Measurements from ENCODE around the gene CAPN10. TPM values are rescaled to one million over a fixed set of nuclear protein-coding genes. Genes with fewer than 3 reads are reported as not detected.

The CAPN10 gene
- total RNA-seq, 1 experiment from 2014 or later = 47.4 TPM

- peak; percentile 79 for DNase-seq
- Histone ChIP-seq H4K20me1 (ENCODE audit: control insufficient read depth, insufficient read depth, insufficient read length) (no peaks in the 10 kb centered on the region), H4K5ac (ENCODE audit: insufficient read length, low read depth, low read length) (no peak overlapping the region), H3K18ac (ENCODE audit: insufficient read length, low read depth, low read length) (no peak overlapping the region), H3K4ac (ENCODE audit: low read depth, low read length) (no peak overlapping the region), H3K9ac (ENCODE audit: extremely low read depth, insufficient read length, low read length) (no peak overlapping the region), H3K4me1 (ENCODE audit: insufficient read depth, low read length) (no peaks in the 10 kb centered on the region), H3K56ac (ENCODE audit: insufficient read length, low read depth, low read length) (no peak overlapping the region), H2BK120ac (ENCODE audit: low read depth, low read length, poor library complexity, severe bottlenecking) (no peak overlapping the region), H3K27ac (ENCODE audit: insufficient read length, low read depth, low read length) (no peak overlapping the region), H3K23ac (ENCODE audit: insufficient read length, low read depth, low read length) (no peak overlapping the region), H3K9me3 (ENCODE audit: control insufficient read depth, low read depth, low read length) (no peaks in the 10 kb centered on the region), H4K91ac (ENCODE audit: insufficient read length, low read depth, low read length) (no peak overlapping the region), H4K8ac (replicated peaks; ENCODE audit: insufficient read length, low read depth, low read length) (no peak overlapping the region), H3K27me3 (ENCODE audit: insufficient read depth, low read length) (no peaks in the 10 kb centered on the region), H2BK5ac (ENCODE audit: insufficient read length, low read length) (no peak overlapping the region), H2AFZ (ENCODE audit: low read length) (no peak overlapping the region), H3K4me2 (ENCODE audit: insufficient read depth, insufficient read length, low read length) (no peak overlapping the region), H3T11ph (ENCODE audit: low read length) (no peak overlapping the region), H2BK15ac (ENCODE audit: low read depth, low read length) (no peak overlapping the region), H3K14ac (ENCODE audit: insufficient read depth, low read length) (no peak overlapping the region), H2BK12ac (ENCODE audit: insufficient read length, low read depth, low read length) (no peak overlapping the region), H3K79me2 (ENCODE audit: insufficient read depth, low read length) (no peaks in the 10 kb centered on the region), H3K23me2 (ENCODE audit: insufficient read length, low read depth, low read length, poor library complexity, severe bottlenecking) (no peaks in the 10 kb centered on the region), H2BK20ac (ENCODE audit: low read depth, low read length, poor library complexity, severe bottlenecking) (no peak overlapping the region), H2AK5ac (ENCODE audit: insufficient read length, low read length) (no peak overlapping the region), H3K79me1 (ENCODE audit: insufficient read depth, low read depth, low read length, poor library complexity, severe bottlenecking) (no peaks in the 10 kb centered on the region)
- Mint-ChIP-seq H3K9me3 (no peaks in the 10 kb centered on the region), H3K4me1 (no peaks in the 10 kb centered on the region), H3K36me3 (ENCODE audit: insufficient read depth in 1 of 3, low read depth in 3 of 3) (peaks cover 7 to 24% (median 19%) of the 10 kb centered on the region in 3 experiments; a peak in 6 of 7 replicates), H3K27ac (no peak overlapping the region; a peak in 2 of 7 replicates), H3K4me3 (no peak overlapping the region), H3K27me3 (ENCODE audit: low read depth) (no peaks in the 10 kb centered on the region)
- TF ChIP-seq, protein P1, sequence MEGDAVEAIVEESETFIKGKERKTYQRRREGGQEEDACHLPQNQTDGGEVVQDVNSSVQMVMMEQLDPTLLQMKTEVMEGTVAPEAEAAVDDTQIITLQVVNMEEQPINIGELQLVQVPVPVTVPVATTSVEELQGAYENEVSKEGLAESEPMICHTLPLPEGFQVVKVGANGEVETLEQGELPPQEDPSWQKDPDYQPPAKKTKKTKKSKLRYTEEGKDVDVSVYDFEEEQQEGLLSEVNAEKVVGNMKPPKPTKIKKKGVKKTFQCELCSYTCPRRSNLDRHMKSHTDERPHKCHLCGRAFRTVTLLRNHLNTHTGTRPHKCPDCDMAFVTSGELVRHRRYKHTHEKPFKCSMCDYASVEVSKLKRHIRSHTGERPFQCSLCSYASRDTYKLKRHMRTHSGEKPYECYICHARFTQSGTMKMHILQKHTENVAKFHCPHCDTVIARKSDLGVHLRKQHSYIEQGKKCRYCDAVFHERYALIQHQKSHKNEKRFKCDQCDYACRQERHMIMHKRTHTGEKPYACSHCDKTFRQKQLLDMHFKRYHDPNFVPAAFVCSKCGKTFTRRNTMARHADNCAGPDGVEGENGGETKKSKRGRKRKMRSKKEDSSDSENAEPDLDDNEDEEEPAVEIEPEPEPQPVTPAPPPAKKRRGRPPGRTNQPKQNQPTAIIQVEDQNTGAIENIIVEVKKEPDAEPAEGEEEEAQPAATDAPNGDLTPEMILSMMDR (conservative IDR thresholded peaks at IDR 0.05) = peak; percentile 69
- WGBS (ENCODE audit: extremely low coverage, insufficient read length, low lambda C conversion rate) = no CpG with 5 or more reads among the region's 18 CpGs
Measured at GRCh38 chr2:240595381-240596079, 9.0 kb downstream of the CAPN10 start.
